HG02870 (cell line): Measurements from ENCODE around the gene CNNM3.
"Not testable (repeated sequence)": the region's sequence is repeated elsewhere in the genome, so short reads cannot be mapped to it uniquely, and the experiment has no call there.

Experiments
- ATAC-seq: cut with Tn5 transposase; IDR thresholded peaks from one replicate; pipeline ENCODE4 v1.9.1; 2021; ENCODE audit warnings: mild to moderate bottlenecking, moderate library complexity; ENCODE audit not compliant: unreplicated experiment

The CNNM3 gene

GRCh38 chr2:96860065-96861029 is 44.3 kb downstream of the CNNM3 start:
- ATAC-seq: no peak

DNA sequence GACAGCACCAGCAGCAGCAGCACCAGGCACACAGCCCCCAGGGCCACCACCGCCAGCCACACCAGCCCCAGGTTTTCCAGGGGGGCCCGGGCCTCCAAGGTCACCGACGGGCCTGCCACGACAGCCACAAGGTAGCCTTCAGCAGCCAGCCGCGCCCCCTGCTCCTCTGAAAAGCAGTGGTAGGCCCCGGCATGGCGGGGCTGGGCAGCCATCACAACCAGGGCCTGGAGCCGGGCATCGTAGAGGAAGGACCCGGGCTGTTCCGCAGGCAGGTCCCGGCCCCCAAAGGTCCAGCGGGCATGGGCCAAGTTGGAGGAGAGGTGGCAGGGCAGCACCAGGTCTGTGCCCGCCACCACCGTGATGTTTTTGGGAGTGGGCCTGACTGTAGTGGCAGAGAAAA is 45.0 kb downstream of the CNNM3 start:
- no peak for ATAC-seq

GRCh38 chr2:96863056-96863455 is 47.0 kb downstream of the CNNM3 start:
- not testable (repeated sequence) for ATAC-seq

GRCh38 chr2:96863575-96864342 is 47.7 kb downstream of the CNNM3 start:
- ATAC-seq: no peak

GRCh38 chr2:96864343-96865091 is 48.4 kb downstream of the CNNM3 start:
- no peak for ATAC-seq

GRCh38 chr2:96865654-96866053 is 49.6 kb downstream of the CNNM3 start:
- no peak for ATAC-seq

DNA sequence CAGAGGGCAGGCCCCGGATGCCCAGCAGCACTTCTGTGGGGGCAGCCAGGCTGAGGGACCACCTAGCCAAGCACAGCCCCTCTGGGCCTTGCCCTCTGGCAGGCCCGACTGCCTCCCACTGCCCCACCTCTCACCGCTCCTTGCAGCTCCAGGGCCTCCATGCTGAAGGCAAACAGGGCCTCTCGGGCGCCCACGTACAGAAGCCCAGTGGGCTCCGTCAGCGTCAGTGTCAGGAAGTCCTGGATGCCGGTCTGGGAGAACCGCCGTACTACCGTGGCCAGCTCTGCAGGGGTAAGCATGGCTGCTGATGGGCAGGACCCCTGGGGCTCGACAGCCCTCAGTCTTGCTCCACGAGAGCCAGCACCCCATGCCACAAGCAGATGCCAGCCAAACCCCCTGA is 50.1 kb downstream of the CNNM3 start:
- no peak for ATAC-seq

GRCh38 chr2:96866586-96866985 is 50.5 kb downstream of the CNNM3 start:
- ATAC-seq: no peak

DNA sequence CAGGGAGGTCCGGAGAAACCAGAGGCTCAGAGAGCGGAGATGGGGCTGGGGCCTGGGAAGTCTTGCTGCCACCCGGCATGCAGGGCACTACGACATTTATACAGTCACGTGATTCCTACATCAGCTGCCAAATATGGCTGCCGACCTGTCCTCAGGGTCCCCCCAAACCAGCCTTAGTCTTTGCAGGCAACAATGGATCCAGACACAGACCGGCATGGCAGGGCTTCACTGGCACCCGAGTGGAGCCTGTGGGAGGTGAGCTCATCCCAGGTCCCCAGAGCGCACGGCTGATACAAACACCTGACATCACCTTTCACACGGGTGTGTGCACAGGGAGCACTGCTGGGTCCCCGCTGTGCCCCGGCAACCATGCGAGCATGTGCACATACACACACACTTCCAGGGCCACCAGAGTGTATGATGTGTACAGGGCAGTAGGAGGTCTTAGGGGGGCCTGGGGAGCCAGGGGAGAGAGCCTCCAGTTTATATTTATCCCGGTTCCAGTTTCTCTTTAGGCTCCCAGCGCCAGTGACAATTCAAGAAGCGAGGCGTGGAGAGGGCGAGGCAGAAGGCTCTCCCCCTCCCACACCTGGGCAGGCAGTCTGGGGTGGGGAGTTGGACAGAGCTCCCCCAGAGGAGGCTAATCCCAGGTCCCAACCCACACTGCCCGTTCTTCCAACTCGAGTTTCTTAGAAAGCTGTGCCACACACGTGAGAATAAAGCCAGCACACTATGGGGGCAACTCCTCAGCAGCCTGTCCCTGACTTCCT is 51.1 kb downstream of the CNNM3 start:
- no peak for ATAC-seq

GRCh38 chr2:96867756-96868554 is 51.9 kb downstream of the CNNM3 start:
- no peak for ATAC-seq

GRCh38 chr2:96868555-96869280 is 52.6 kb downstream of the CNNM3 start:
- ATAC-seq: no peak

DNA sequence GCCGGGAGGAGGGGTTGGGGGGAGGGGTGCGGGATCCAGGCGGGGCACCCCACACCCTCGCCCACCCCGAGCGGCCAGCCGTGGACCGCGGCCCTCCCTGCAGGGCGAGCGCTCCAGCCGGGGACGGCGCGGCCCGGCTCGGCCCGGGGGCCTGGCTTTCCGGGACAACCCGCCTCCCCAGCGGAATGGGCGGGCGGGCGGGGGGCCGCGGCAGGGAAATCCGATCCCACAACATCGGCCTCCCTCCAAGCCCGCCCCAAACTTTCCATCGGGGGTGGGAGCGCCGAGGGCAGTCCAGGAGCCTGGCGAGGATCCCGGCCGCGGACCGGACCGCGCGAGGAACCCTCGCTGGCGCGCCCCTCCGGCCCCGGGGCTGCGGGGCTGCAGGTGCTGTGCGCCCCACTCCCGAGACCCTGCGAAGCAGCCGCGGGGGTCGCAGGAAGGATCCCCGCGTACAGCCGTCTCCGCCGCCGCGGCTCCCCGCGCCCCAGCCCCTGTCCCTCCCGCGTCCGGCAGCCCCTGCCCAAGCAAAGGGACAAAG is 53.3 kb downstream of the CNNM3 start:
- ATAC-seq: no peak

DNA sequence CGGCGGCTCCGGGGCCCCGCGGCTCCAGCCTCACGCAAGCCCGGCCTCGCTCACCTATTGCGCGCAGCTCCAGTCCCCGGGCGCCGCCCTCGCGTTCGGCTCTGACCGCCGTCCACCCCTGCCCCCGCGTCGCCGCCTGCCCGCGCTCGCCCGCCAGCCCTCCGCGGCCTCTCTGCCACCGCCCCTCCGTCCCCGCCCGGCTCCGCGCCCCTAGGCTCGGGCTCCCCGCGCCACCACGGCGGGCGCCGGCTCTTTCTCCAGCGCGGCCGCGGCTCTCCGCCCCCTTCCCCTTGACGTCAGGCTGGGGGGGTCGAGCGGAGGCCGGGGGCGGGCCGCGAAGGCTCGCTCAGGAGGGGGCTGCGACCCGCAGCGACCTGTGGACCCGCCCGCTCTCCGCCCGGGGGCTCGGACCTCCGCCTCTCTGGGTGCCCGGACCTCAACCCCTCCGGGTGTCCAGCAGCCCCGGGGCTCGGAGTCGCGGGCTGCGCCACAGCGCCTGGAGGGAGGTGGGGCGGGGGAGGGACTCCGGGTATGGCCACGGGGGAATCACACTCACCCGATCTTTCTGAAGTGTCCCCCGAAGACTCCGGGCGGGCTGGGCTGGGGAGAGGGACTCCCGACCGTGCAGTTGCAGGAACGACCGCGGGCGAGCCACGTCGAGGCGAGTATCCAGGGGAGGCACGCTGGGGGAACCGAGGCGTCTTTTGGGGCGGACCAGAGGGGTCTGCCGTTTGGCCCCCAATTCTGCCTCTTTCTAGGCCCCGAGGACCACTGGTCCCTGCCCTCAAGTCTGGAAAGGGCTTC is 54.0 kb downstream of the CNNM3 start, which contains the start of gene SEMA4C:
SEMA4C (minus strand) TSS at position 259 of the 804 bp plus-strand sequence. CDS start 2,194 bp downstream, outside the sequence.
- no peak for ATAC-seq

GRCh38 chr2:96870626-96871255 is 54.7 kb downstream of the CNNM3 start:
- no peak for ATAC-seq

DNA sequence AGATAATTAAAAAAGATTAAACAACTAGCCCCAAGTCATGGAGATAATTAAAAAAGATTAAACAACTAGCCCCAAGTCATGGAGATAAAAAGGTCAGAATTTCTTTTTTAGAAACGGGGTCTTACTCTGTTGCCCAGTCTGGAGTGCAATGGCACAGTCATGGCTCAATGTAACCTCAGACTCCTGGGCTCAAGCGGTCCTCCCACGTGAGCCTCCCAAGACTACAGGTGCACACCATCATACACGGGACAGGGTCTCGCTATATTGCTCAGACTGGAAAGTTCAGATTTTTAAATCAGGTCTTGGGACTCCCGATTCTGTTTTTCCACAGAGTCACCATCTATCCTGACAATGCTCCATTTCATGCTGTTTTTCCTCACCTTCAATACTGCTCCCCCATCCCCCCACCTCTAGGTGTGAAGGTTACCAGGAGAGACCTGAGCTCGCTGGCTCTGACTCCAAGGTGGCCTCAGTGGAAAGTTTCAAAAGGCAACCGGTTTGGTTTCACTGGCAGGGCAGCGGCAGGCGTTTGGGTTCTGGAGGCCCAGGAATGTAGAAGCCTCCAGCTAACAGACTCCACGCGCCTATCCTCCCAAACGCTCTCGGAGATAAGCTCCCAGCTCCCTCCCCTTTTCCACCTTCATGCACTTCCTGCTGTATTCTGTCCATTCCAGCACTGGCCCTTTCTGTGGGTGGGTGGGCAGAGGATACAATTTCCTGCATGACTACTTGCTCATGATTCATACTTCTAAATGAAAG is 56.7 kb downstream of the CNNM3 start:
- ATAC-seq: no peak

GRCh38 chr2:96873651-96874096 is 57.6 kb downstream of the CNNM3 start:
- no peak for ATAC-seq
